ENCODE measurements around the gene NRF1.

NRF1 gene

GRCh38 chr7:129767120-129768015 is 155.8 kb downstream of the NRF1 start:
- no peak overlapping the region for H3K27ac ChIP-seq
- H3K4me3 ChIP-seq: no peak overlapping the region
- H3K9me3 ChIP-seq (ENCODE audit: low read depth, low read length): no peaks in the 10 kb centered on the region
- DNase-seq (ENCODE audit: low read depth, low spot score): no peak
- no peak for TF ChIP-seq FOXP2 (optimal IDR thresholded peaks at IDR 0.05; ENCODE audit: control extremely low read depth, extremely low read length, insufficient read depth)
- TF ChIP-seq EZH2 (IDR thresholded peaks at IDR 0.05): no peak
- no peak for TF ChIP-seq POLR2AphosphoS5 (IDR thresholded peaks at IDR 0.05; ENCODE audit: borderline replicate concordance, low read depth, low read length)
- H3K36me3 ChIP-seq (ENCODE audit: insufficient read depth, low read length): no peaks in the 10 kb centered on the region
- H3K9ac ChIP-seq (ENCODE audit: insufficient read length): no peak overlapping the region

- Histone ChIP-seq H3K9ac (ENCODE audit: insufficient read length) (no peak overlapping the region), H3K36me3 (ENCODE audit: insufficient read depth, low read length) (no peaks in the 10 kb centered on the region), H3K4me3 (no peak overlapping the region), H3K9me3 (ENCODE audit: low read depth, low read length) (no peaks in the 10 kb centered on the region), H3K27ac (no peak overlapping the region)
- TF ChIP-seq EZH2 (IDR thresholded peaks at IDR 0.05): no peak
- TF ChIP-seq FOXP2 (optimal IDR thresholded peaks at IDR 0.05; ENCODE audit: control extremely low read depth, extremely low read length, insufficient read depth): no peak
- TF ChIP-seq POLR2AphosphoS5 (IDR thresholded peaks at IDR 0.05; ENCODE audit: borderline replicate concordance, low read depth, low read length): no peak
- no peak for DNase-seq (ENCODE audit: low read depth, low spot score)
These were observed 157.3 kb downstream of the NRF1 start for GRCh38 chr7:129768614-129769399.

GRCh38 chr7:129769400-129769774 is 157.9 kb downstream of the NRF1 start:
- Histone ChIP-seq H3K9ac (ENCODE audit: insufficient read length) (no peak overlapping the region), H3K9me3 (ENCODE audit: low read depth, low read length) (no peaks in the 10 kb centered on the region), H3K4me3 (no peak overlapping the region), H3K36me3 (ENCODE audit: insufficient read depth, low read length) (no peaks in the 10 kb centered on the region), H3K27ac (no peak overlapping the region)
- no peak for DNase-seq (ENCODE audit: low read depth, low spot score)
- TF ChIP-seq FOXP2 (optimal IDR thresholded peaks at IDR 0.05; ENCODE audit: control extremely low read depth, extremely low read length, insufficient read depth) (no peak), POLR2AphosphoS5 (IDR thresholded peaks at IDR 0.05; ENCODE audit: borderline replicate concordance, low read depth, low read length) (no peak), EZH2 (IDR thresholded peaks at IDR 0.05) (no peak)

- Histone ChIP-seq H3K9ac (ENCODE audit: insufficient read length) (no peak overlapping the region), H3K36me3 (ENCODE audit: insufficient read depth, low read length) (no peaks in the 10 kb centered on the region), H3K27ac (no peak overlapping the region), H3K9me3 (ENCODE audit: low read depth, low read length) (no peaks in the 10 kb centered on the region), H3K4me3 (no peak overlapping the region)
- DNase-seq (ENCODE audit: low read depth, low spot score): no peak
- TF ChIP-seq EZH2 (IDR thresholded peaks at IDR 0.05): no peak
- TF ChIP-seq POLR2AphosphoS5 (IDR thresholded peaks at IDR 0.05; ENCODE audit: borderline replicate concordance, low read depth, low read length): no peak
- TF ChIP-seq FOXP2 (optimal IDR thresholded peaks at IDR 0.05; ENCODE audit: control extremely low read depth, extremely low read length, insufficient read depth): no peak
These were observed 158.6 kb downstream of the NRF1 start for GRCh38 chr7:129769866-129770808.

- Histone ChIP-seq H3K4me3 (no peak overlapping the region), H3K9me3 (ENCODE audit: low read depth, low read length) (no peaks in the 10 kb centered on the region), H3K27ac (no peak overlapping the region), H3K36me3 (ENCODE audit: insufficient read depth, low read length) (no peaks in the 10 kb centered on the region), H3K9ac (ENCODE audit: insufficient read length) (no peak overlapping the region)
- DNase-seq (ENCODE audit: low read depth, low spot score): no peak
- TF ChIP-seq FOXP2 (optimal IDR thresholded peaks at IDR 0.05; ENCODE audit: control extremely low read depth, extremely low read length, insufficient read depth) (no peak), EZH2 (IDR thresholded peaks at IDR 0.05) (no peak), POLR2AphosphoS5 (IDR thresholded peaks at IDR 0.05; ENCODE audit: borderline replicate concordance, low read depth, low read length) (no peak)
These were observed 159.8 kb downstream of the NRF1 start for GRCh38 chr7:129771201-129771927.

- no peak overlapping the region for H3K4me3 ChIP-seq
- no peak overlapping the region for H3K27ac ChIP-seq
These were observed 160.5 kb downstream of the NRF1 start for GRCh38 chr7:129771928-129772479.

GRCh38 chr7:129772646-129773280 is 161.2 kb downstream of the NRF1 start:
- Histone ChIP-seq H3K9ac (ENCODE audit: insufficient read length) (no peak overlapping the region), H3K9me3 (ENCODE audit: low read depth, low read length) (no peaks in the 10 kb centered on the region), H3K36me3 (ENCODE audit: insufficient read depth, low read length) (no peaks in the 10 kb centered on the region), H3K27ac (no peak overlapping the region), H3K4me3 (no peak overlapping the region)
- no peak for DNase-seq (ENCODE audit: low read depth, low spot score)
- TF ChIP-seq POLR2AphosphoS5 (IDR thresholded peaks at IDR 0.05; ENCODE audit: borderline replicate concordance, low read depth, low read length): no peak
- no peak for TF ChIP-seq EZH2 (IDR thresholded peaks at IDR 0.05)
- no peak for TF ChIP-seq FOXP2 (optimal IDR thresholded peaks at IDR 0.05; ENCODE audit: control extremely low read depth, extremely low read length, insufficient read depth)

More at GRCh38 chr7:129771928-129772479, 160.5 kb downstream of the NRF1 start:
- TF ChIP-seq POLR2AphosphoS5 (IDR thresholded peaks at IDR 0.05; ENCODE audit: borderline replicate concordance, low read depth, low read length) (no peak), EZH2 (IDR thresholded peaks at IDR 0.05) (no peak), FOXP2 (optimal IDR thresholded peaks at IDR 0.05; ENCODE audit: control extremely low read depth, extremely low read length, insufficient read depth) (no peak)
- Histone ChIP-seq H3K9ac (ENCODE audit: insufficient read length) (no peak overlapping the region), H3K36me3 (ENCODE audit: insufficient read depth, low read length) (no peaks in the 10 kb centered on the region), H3K9me3 (ENCODE audit: low read depth, low read length) (no peaks in the 10 kb centered on the region)
- DNase-seq (ENCODE audit: low read depth, low spot score): no peak

Measured in SK-N-MC (cell line).